Measurements from ENCODE around the gene ACVR2B.

ACVR2B gene

DNA sequence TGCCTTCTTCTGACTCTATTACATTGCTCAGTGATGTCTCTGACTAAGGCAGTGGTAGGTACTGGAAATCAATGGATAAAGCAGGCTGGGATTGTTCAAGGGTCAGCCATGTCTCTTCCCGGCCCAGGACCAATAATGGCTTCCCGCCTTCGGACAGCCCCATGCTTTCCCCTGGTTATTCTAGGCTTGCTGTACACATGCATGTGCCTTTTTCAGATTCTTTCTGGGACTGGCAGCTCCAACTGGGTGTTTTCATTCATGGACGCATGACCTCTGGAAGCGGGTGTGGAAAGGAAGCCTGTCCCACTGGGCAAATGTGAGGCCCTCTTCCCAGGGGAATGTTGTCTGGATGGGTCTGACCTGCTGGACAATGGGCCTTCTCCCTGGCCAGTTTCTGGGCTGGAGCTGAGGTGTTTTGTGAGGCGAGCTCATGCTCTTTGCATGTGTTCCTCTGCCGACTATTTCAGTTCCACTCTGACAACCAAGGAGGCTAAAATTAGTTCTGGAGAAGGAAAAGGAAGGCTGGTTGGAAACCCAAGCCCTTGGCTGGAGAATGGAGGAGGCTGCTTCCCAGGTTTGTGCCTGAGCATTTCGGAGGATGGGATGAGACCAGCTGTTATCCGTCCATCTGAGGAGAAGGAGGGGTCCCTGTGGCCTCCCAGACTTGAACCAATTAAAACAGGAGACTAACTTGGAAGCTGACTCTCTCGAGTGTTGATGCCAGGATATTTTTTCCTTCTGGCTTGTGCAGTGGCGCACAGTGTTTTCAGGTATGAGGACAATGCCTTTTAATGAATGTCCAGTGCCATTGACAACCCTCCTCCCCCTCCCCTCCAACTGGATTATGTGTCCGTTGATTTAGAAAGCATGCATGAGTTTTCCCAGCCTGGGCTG is 6.9 kb downstream of the ACVR2B start:
- H3K27me3 ChIP-seq (replicated peaks; ENCODE audit: control insufficient read depth, insufficient read depth, low read length): no peaks in the 10 kb centered on the region
- no peaks in the 10 kb centered on the region for H3K36me3 ChIP-seq (ENCODE audit: control insufficient read depth, insufficient read depth, low read length, severe bottlenecking)
- peaks cover 15% of the 10 kb centered on the region for H3K4me1 ChIP-seq (ENCODE audit: control insufficient read depth, insufficient read depth, low read length)
- no peak overlapping the region for H3K9ac ChIP-seq (ENCODE audit: low read length)
- DNase-seq (ENCODE audit: low read depth): no peak
- peaks cover 2% of the 10 kb centered on the region for H3K9me3 ChIP-seq (ENCODE audit: control insufficient read depth, low read length)
- no peak overlapping the region for H3K4me3 ChIP-seq (ENCODE audit: low read length)

DNA sequence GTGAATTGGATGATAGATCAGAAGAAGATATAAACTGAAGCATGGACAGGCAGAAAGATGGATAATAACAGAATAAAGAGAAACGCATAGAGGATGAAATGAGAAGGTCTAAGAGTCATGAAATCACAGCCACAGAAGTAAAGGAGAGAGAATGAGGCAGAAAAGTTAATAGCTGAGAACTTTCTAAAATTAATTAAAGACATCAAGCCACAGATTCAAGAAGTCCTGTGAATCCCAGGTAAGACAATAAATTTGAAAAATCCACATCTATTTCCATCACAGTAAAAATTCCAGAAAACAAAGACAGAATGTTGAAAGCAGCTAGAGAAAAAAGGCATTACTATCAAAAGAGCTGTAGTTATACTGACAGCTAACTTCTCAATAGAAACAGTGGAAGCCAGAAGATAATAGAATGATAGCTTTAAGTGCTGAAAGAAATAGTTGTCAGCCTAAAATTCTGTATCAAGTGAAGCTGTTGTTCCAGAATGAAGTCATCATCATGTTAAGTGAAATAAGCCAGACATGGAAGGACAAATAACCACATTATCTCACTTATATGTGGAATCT is 12.0 kb downstream of the ACVR2B start:
- Histone ChIP-seq H3K27me3 (replicated peaks; ENCODE audit: control insufficient read depth, insufficient read depth, low read length) (no peaks in the 10 kb centered on the region), H3K36me3 (ENCODE audit: control insufficient read depth, insufficient read depth, low read length, severe bottlenecking) (no peaks in the 10 kb centered on the region), H3K4me3 (ENCODE audit: low read length) (no peak overlapping the region), H3K4me1 (ENCODE audit: control insufficient read depth, insufficient read depth, low read length) (no peaks in the 10 kb centered on the region), H3K9me3 (ENCODE audit: control insufficient read depth, low read length) (peaks cover 22% of the 10 kb centered on the region), H3K9ac (ENCODE audit: low read length) (no peak overlapping the region)
- DNase-seq (ENCODE audit: low read depth): no peak

DNA sequence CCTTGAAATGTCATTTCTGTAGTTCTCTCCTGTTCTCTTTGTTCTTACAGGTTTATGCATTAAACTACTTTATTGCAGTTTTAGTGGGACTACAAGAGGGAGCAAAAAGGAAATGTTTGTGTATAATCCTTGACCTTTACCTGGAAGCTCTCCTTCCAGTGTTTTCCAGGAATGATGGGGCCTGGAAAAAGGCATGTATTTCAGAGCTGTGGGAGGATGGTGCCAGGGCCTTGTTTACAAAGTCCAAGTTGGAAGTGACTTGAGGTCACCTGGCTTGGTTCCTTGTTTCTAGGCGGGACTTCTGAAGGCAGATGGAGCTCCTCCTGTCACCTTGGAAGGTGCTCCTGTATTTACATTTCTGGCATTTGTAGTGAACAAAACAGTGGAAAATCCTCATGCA is 15.1 kb downstream of the ACVR2B start:
- Histone ChIP-seq H3K4me3 (ENCODE audit: low read length) (no peak overlapping the region), H3K36me3 (ENCODE audit: control insufficient read depth, insufficient read depth, low read length, severe bottlenecking) (no peaks in the 10 kb centered on the region), H3K4me1 (ENCODE audit: control insufficient read depth, insufficient read depth, low read length) (no peaks in the 10 kb centered on the region), H3K27me3 (replicated peaks; ENCODE audit: control insufficient read depth, insufficient read depth, low read length) (no peaks in the 10 kb centered on the region), H3K9ac (ENCODE audit: low read length) (no peak overlapping the region), H3K9me3 (ENCODE audit: control insufficient read depth, low read length) (peaks cover 29% of the 10 kb centered on the region)
- DNase-seq (ENCODE audit: low read depth): no peak

DNA sequence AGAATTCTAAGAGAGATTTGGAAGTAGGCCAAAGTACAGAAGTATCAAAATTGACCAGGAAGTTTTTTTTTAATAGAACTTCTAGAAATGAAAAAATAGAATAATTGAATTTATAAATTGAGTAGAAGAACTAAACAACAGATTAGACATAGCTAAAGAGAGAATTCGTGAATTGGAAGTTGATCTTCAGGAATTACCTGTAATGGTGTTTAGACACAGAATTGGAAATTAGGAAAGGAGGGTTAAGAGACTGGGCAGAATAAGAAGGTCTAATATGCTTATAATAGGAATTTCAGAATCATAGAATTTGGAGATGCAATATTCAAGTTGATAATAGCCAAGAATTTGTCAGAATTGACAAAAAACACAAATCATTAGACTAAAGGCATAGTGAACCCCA is 16.2 kb downstream of the ACVR2B start:
- H3K9me3 ChIP-seq (ENCODE audit: control insufficient read depth, low read length): peaks cover 29% of the 10 kb centered on the region

DNA sequence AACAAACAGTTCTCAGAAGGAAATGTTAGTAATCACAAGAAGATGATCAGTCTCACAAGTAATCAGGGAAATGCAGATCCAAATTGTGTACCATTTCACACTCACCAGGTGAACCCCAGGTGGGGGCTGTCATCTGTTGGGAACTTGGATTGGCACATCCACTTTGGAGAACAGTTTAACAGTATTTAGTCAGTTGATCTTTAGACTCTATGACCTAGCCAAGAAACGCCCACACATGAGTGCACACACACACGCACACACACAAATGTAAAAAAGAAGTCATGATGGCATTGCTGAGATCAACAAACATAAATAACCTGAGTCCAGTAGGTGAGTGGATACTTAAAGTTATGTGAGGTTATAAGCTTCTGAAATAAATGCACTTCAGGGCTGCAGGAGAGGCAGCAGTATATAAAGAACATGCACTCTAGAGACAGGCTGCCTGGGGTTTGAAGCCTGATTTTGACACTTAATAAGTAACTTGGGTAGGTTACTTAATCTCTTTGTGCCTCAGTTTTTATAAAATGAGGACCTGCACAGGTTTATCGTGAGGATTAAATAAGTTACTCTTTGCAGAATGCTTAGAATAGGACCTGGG is 17.7 kb downstream of the ACVR2B start:
- Histone ChIP-seq H3K9ac (ENCODE audit: low read length) (no peak overlapping the region), H3K36me3 (ENCODE audit: control insufficient read depth, insufficient read depth, low read length, severe bottlenecking) (no peaks in the 10 kb centered on the region), H3K4me3 (ENCODE audit: low read length) (no peak overlapping the region), H3K4me1 (ENCODE audit: control insufficient read depth, insufficient read depth, low read length) (no peaks in the 10 kb centered on the region), H3K9me3 (ENCODE audit: control insufficient read depth, low read length) (peaks cover 23% of the 10 kb centered on the region), H3K27me3 (replicated peaks; ENCODE audit: control insufficient read depth, insufficient read depth, low read length) (no peaks in the 10 kb centered on the region)
- DNase-seq (ENCODE audit: low read depth): no peak

More for the DNA sequence above, 16.2 kb downstream of the ACVR2B start:
- peak overlapping the region; percentile 58 for H3K4me3 ChIP-seq (ENCODE audit: low read length)
- H3K4me1 ChIP-seq (ENCODE audit: control insufficient read depth, insufficient read depth, low read length): no peaks in the 10 kb centered on the region
- no peaks in the 10 kb centered on the region for H3K36me3 ChIP-seq (ENCODE audit: control insufficient read depth, insufficient read depth, low read length, severe bottlenecking)
- no peaks in the 10 kb centered on the region for H3K27me3 ChIP-seq (replicated peaks; ENCODE audit: control insufficient read depth, insufficient read depth, low read length)
- no peak overlapping the region for H3K9ac ChIP-seq (ENCODE audit: low read length)
- no peak for DNase-seq (ENCODE audit: low read depth)

DNA sequence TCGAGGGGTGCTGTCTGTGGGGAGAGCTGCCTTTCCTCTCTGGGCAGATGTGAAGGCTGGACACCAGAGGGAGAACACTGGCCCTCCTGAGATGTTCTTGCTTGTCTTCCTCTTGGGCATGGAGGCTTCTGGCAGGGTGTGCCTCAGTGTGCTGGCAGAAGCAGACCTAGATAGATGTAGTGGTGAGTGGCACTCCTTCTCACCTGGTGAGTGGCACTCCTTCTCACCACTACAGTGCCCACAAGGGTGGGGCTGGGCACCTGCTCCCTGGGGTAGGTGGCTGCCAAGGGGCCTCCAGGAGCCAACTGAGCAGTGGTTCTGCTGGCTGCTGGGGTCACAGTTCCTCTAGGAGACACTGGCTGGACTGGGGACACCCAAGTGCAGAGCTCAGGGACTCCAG is 18.7 kb downstream of the ACVR2B start:
- Histone ChIP-seq H3K9ac (ENCODE audit: low read length) (no peak overlapping the region), H3K4me3 (ENCODE audit: low read length) (no peak overlapping the region), H3K9me3 (ENCODE audit: control insufficient read depth, low read length) (peaks cover 23% of the 10 kb centered on the region), H3K4me1 (ENCODE audit: control insufficient read depth, insufficient read depth, low read length) (no peaks in the 10 kb centered on the region), H3K36me3 (ENCODE audit: control insufficient read depth, insufficient read depth, low read length, severe bottlenecking) (no peaks in the 10 kb centered on the region), H3K27me3 (replicated peaks; ENCODE audit: control insufficient read depth, insufficient read depth, low read length) (no peaks in the 10 kb centered on the region)
- no peak for DNase-seq (ENCODE audit: low read depth)

DNA sequence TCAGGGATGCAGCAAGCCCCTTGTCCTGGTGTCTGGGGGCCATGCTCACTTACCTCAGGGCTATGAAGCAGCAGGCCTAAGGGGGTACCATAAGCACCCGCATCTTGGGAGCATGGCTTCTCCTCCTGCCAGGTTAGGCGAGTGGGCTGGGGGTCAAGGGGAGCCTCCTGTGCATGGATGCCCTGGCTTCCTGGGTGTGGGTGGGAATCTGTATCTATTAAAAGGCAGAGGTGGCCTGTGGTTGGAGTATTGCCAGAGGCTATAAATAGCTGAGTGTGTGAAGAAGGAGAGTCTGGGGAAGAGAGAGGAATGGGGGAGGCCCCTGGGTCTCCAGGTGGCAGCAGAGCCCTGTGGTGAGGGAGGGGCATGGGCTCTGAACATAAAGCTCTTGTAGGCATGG is 19.5 kb downstream of the ACVR2B start:
- H3K27me3 ChIP-seq (replicated peaks; ENCODE audit: control insufficient read depth, insufficient read depth, low read length): no peaks in the 10 kb centered on the region

DNA sequence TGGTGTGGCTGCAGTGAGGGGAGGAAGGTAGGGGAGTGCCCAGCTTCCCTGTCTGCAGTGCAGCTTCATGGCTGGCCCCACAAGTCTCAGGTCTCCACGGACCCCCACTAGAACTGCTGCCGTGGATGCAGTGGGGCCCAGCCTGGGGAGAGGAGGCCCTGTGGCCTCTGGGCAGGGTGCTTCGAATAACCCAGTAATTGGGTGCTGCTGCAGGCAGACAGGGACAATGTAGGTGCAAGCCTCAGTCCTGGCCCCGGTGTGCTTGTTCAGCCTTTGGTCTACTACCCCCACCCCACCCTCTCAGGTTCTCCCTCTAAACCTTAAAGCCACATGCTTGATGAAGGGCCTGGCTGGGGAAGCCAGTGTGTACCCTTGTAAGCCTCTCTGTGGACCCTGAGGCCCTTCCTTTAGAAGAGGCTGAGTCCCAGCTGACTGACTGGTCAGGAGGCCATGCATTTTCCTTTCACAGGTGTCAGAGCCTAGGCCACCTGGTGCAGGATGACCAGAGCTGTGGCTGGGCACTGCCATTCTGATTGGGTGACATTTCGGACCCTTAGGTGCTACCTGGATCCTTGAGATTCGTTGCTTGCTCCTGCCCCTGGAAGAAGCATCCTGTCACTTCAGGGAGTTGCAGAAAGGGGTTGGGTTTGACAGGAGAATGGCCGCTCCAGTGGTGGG is 21.4 kb downstream of the ACVR2B start:
- Histone ChIP-seq H3K9ac (ENCODE audit: low read length) (no peak overlapping the region), H3K4me3 (ENCODE audit: low read length) (no peak overlapping the region), H3K36me3 (ENCODE audit: control insufficient read depth, insufficient read depth, low read length, severe bottlenecking) (no peaks in the 10 kb centered on the region), H3K9me3 (ENCODE audit: control insufficient read depth, low read length) (peaks cover 12% of the 10 kb centered on the region), H3K4me1 (ENCODE audit: control insufficient read depth, insufficient read depth, low read length) (no peaks in the 10 kb centered on the region), H3K27me3 (replicated peaks; ENCODE audit: control insufficient read depth, insufficient read depth, low read length) (no peaks in the 10 kb centered on the region)
- DNase-seq (ENCODE audit: low read depth): no peak

More for the DNA sequence above, 19.5 kb downstream of the ACVR2B start:
- no peak overlapping the region for H3K9ac ChIP-seq (ENCODE audit: low read length)
- no peak overlapping the region for H3K4me3 ChIP-seq (ENCODE audit: low read length)
- H3K4me1 ChIP-seq (ENCODE audit: control insufficient read depth, insufficient read depth, low read length): no peaks in the 10 kb centered on the region
- H3K9me3 ChIP-seq (ENCODE audit: control insufficient read depth, low read length): peaks cover 23% of the 10 kb centered on the region
- no peaks in the 10 kb centered on the region for H3K36me3 ChIP-seq (ENCODE audit: control insufficient read depth, insufficient read depth, low read length, severe bottlenecking)
- DNase-seq (ENCODE audit: low read depth): no peak

DNA sequence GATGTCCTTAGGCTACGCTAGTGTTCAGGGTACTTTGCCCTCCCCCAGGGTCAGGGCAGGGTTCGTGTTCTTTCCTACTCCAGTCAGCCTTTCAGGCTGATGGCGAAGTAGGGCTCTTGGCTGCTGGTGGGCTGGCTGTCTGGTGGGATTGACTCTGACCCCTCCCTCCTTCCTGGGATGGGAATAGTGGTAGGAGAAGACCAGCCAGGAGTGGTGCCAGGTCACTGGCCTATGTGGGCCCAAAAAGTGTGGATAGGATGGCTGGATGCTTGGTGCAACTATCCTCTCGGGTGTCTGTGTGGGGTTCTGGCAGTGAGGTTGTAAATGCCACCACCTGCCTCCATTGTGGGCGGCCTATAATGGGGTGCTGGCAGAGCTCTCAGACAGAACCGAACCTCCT is 22.0 kb downstream of the ACVR2B start:
- no peak for DNase-seq (ENCODE audit: low read depth)
- Histone ChIP-seq H3K4me1 (ENCODE audit: control insufficient read depth, insufficient read depth, low read length) (no peaks in the 10 kb centered on the region), H3K4me3 (ENCODE audit: low read length) (no peak overlapping the region), H3K9me3 (ENCODE audit: control insufficient read depth, low read length) (peaks cover 6% of the 10 kb centered on the region), H3K9ac (ENCODE audit: low read length) (no peak overlapping the region), H3K27me3 (replicated peaks; ENCODE audit: control insufficient read depth, insufficient read depth, low read length) (no peaks in the 10 kb centered on the region), H3K36me3 (ENCODE audit: control insufficient read depth, insufficient read depth, low read length, severe bottlenecking) (no peaks in the 10 kb centered on the region)

DNA sequence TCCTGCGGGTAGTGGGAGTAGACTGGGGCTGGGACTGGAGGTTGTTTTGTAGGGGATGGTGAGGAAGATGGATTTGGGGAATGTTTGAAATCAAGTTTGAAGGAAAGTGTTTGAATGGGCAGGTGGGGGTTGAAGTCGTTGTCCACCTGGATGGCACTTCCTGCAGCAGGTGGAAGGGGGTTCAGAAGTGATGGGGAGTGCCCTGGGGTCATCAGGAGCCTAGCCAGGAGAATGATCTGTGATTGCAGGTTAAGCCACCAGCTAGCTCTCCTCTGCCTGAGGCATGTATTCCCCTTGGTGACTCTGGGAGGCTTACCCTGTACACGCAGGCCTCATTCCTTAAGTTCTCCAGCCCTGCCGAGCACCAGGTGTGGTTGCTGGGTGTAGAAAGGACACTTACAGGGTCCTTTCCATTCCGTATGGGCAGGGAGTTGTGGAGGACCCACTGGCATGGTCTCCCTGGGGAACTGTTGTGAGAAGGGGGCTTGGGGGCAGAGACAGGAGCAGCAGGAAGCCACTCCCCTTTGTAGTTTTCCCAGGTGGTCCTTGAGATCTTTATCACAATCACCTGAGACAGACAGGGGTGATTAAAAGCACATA is 22.6 kb downstream of the ACVR2B start:
- Histone ChIP-seq H3K4me1 (ENCODE audit: control insufficient read depth, insufficient read depth, low read length) (no peaks in the 10 kb centered on the region), H3K4me3 (ENCODE audit: low read length) (no peak overlapping the region), H3K9me3 (ENCODE audit: control insufficient read depth, low read length) (peaks cover 2% of the 10 kb centered on the region), H3K9ac (ENCODE audit: low read length) (no peak overlapping the region), H3K27me3 (replicated peaks; ENCODE audit: control insufficient read depth, insufficient read depth, low read length) (no peaks in the 10 kb centered on the region), H3K36me3 (ENCODE audit: control insufficient read depth, insufficient read depth, low read length, severe bottlenecking) (no peaks in the 10 kb centered on the region)
- no peak for DNase-seq (ENCODE audit: low read depth)
